ENCODE measurements around the gene UBR3. TPM values are rescaled to one million over a fixed set of nuclear protein-coding genes. Genes with fewer than 3 reads are reported as not detected.

Gene UBR3
- total RNA-seq, 1 donor from 2014 or later = 23.4 TPM

GRCh38 chr2:169964740-169965139 lies 137.5 kb downstream of the UBR3 start:
- peaks cover 10% of the 10 kb centered on the region for H3K36me3 Mint-ChIP-seq (ENCODE audit: low read depth, unreplicated experiment)
- no peaks in the 10 kb centered on the region for H3K4me1 Mint-ChIP-seq (ENCODE audit: unreplicated experiment)
- no peak overlapping the region for H3K27ac Mint-ChIP-seq (ENCODE audit: unreplicated experiment)
- no peaks in the 10 kb centered on the region for H3K27me3 Mint-ChIP-seq (ENCODE audit: unreplicated experiment)
- DNase-seq (ENCODE audit: low spot score) = no peak
- no peak overlapping the region for H3K4me3 Mint-ChIP-seq (ENCODE audit: unreplicated experiment)
- TF ChIP-seq CTCF (IDR thresholded peaks at IDR 0.05; ENCODE audit: unreplicated experiment) = no peak
- H3K9me3 Mint-ChIP-seq (ENCODE audit: unreplicated experiment) = no peaks in the 10 kb centered on the region

GRCh38 chr2:169965495-169965894 lies 138.2 kb downstream of the UBR3 start:
- Mint-ChIP-seq H3K9me3 (ENCODE audit: unreplicated experiment) (no peaks in the 10 kb centered on the region), H3K4me3 (ENCODE audit: unreplicated experiment) (no peak overlapping the region), H3K27ac (ENCODE audit: unreplicated experiment) (no peak overlapping the region), H3K36me3 (ENCODE audit: low read depth, unreplicated experiment) (peaks cover 9% of the 10 kb centered on the region), H3K4me1 (ENCODE audit: unreplicated experiment) (no peaks in the 10 kb centered on the region), H3K27me3 (ENCODE audit: unreplicated experiment) (no peaks in the 10 kb centered on the region)
- no peak for DNase-seq (ENCODE audit: low spot score)
- TF ChIP-seq CTCF (IDR thresholded peaks at IDR 0.05; ENCODE audit: unreplicated experiment) = no peak

- H3K27me3 Mint-ChIP-seq (ENCODE audit: unreplicated experiment) = no peaks in the 10 kb centered on the region
- H3K4me3 Mint-ChIP-seq (ENCODE audit: unreplicated experiment) = no peak overlapping the region
- no peaks in the 10 kb centered on the region for H3K9me3 Mint-ChIP-seq (ENCODE audit: unreplicated experiment)
- no peaks in the 10 kb centered on the region for H3K4me1 Mint-ChIP-seq (ENCODE audit: unreplicated experiment)
- H3K36me3 Mint-ChIP-seq (ENCODE audit: low read depth, unreplicated experiment) = peaks cover 5% of the 10 kb centered on the region
- H3K27ac Mint-ChIP-seq (ENCODE audit: unreplicated experiment) = no peak overlapping the region
- TF ChIP-seq CTCF (IDR thresholded peaks at IDR 0.05; ENCODE audit: unreplicated experiment) = no peak
- no peak for DNase-seq (ENCODE audit: low spot score)
Observed at GRCh38 chr2:169966454-169966853, 139.2 kb downstream of the UBR3 start.

GRCh38 chr2:169968743-169969142 lies 141.5 kb downstream of the UBR3 start:
- H3K27me3 Mint-ChIP-seq (ENCODE audit: unreplicated experiment) = no peaks in the 10 kb centered on the region
- DNase-seq (ENCODE audit: low spot score) = no peak
- H3K4me1 Mint-ChIP-seq (ENCODE audit: unreplicated experiment) = no peaks in the 10 kb centered on the region
- H3K27ac Mint-ChIP-seq (ENCODE audit: unreplicated experiment) = no peak overlapping the region
- H3K36me3 Mint-ChIP-seq (ENCODE audit: low read depth, unreplicated experiment) = no peaks in the 10 kb centered on the region
- TF ChIP-seq CTCF (IDR thresholded peaks at IDR 0.05; ENCODE audit: unreplicated experiment) = no peak
- no peaks in the 10 kb centered on the region for H3K9me3 Mint-ChIP-seq (ENCODE audit: unreplicated experiment)
- H3K4me3 Mint-ChIP-seq (ENCODE audit: unreplicated experiment) = no peak overlapping the region

- Mint-ChIP-seq H3K36me3 (ENCODE audit: low read depth, unreplicated experiment) (peaks cover 36% of the 10 kb centered on the region), H3K27ac (ENCODE audit: unreplicated experiment) (no peak overlapping the region), H3K4me3 (ENCODE audit: unreplicated experiment) (no peak overlapping the region), H3K27me3 (ENCODE audit: unreplicated experiment) (peaks cover 2% of the 10 kb centered on the region), H3K4me1 (ENCODE audit: unreplicated experiment) (no peaks in the 10 kb centered on the region), H3K9me3 (ENCODE audit: unreplicated experiment) (no peaks in the 10 kb centered on the region)
- DNase-seq (ENCODE audit: low spot score) = no peak
- TF ChIP-seq CTCF (IDR thresholded peaks at IDR 0.05; ENCODE audit: unreplicated experiment) = no peak
Observed at GRCh38 chr2:169975221-169975620, 148.0 kb downstream of the UBR3 start.

Data from endothelial cell (in vitro differentiated cells).